ENCODE data around the gene DENND1B. TPM values are rescaled to one million over a fixed set of nuclear protein-coding genes. Genes with fewer than 3 reads are reported as not detected.

Gene DENND1B
- polyA plus RNA-seq, 1 donor (not counting 4 experiments of a cell fraction or from before 2014, with no cell fraction given): 7.6 TPM

DNA sequence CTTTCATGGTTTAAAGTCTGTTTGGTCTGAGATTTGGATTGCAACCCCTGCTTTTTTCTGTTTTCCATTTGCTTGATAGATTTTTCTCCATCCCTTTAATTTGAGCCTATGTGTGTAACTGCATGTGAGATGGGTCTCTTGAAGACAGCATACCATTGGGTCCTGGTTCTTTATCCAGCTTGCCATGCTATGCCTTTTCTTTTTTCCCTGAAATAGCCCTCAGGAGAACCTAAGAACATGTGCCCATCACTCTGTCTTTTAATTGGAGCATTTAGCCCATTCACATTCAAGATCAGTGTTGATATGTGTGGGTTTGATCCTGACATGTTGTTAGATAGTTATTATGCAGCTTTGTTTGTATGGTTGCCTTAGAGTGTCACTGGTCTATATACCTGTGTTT, 21.7 kb upstream of the DENND1B start:
- peaks cover 9% of the 10 kb centered on the region for H3K4me1 ChIP-seq (ENCODE audit: control insufficient read depth, extremely low read depth, insufficient read depth, low read length)
- H3K4me2 ChIP-seq (ENCODE audit: control insufficient read depth, extremely low read depth, insufficient read depth, low read depth, low read length): no peak overlapping the region
- H3K4me3 ChIP-seq (ENCODE audit: control insufficient read depth in 2 of 3, extremely low read depth in 1 of 3, insufficient read depth in 2 of 3, low read depth in 1 of 3, low read length in 3 of 3): no peak overlapping the region
- no peaks in the 10 kb centered on the region for H3K27me3 ChIP-seq (ENCODE audit: control insufficient read depth, extremely low read depth, insufficient read depth, low read length)
- no peak overlapping the region for H2AFZ ChIP-seq (ENCODE audit: control insufficient read depth, low read length)
- no peaks in the 10 kb centered on the region for H3K9me1 ChIP-seq (ENCODE audit: control insufficient read depth, extremely low read depth, insufficient read depth, low read length)
- DNase-seq (ENCODE audit: low read depth, low spot score) (no peak), FAIRE-seq (no peak)
- H4K20me1 ChIP-seq (ENCODE audit: control insufficient read depth, extremely low read depth, insufficient read depth, low read length): no peaks in the 10 kb centered on the region
- H3K9ac ChIP-seq (ENCODE audit: control insufficient read depth, extremely low read depth, insufficient read depth, low read length): no peak overlapping the region
- TF ChIP-seq EZH2 (IDR thresholded peaks at IDR 0.05; ENCODE audit: low read length): no peak
- H3K9me3 ChIP-seq (ENCODE audit: control insufficient read depth, low read depth, low read length): peaks cover 4% of the 10 kb centered on the region
- no peaks in the 10 kb centered on the region for H3K79me2 ChIP-seq (ENCODE audit: control insufficient read depth, insufficient read depth, low read length)
- H3K27ac ChIP-seq (ENCODE audit: control insufficient read depth, insufficient read depth, low read length): no peak overlapping the region
- no peaks in the 10 kb centered on the region for H3K36me3 ChIP-seq (ENCODE audit: control insufficient read depth in 2 of 2, extremely low read depth in 1 of 2, insufficient read depth in 2 of 2, low read length in 2 of 2)
- dilution Hi-C loops (cut with MboI; ENCODE audit: extremely low pct_ligation_motif_present, low sequenced_read_pairs): no loop called here

- Histone ChIP-seq H2AFZ (ENCODE audit: control insufficient read depth, low read length) (no peak overlapping the region), H3K9me3 (ENCODE audit: control insufficient read depth, low read depth, low read length) (no peaks in the 10 kb centered on the region), H3K9me1 (ENCODE audit: control insufficient read depth, extremely low read depth, insufficient read depth, low read length) (no peaks in the 10 kb centered on the region), H3K79me2 (ENCODE audit: control insufficient read depth, insufficient read depth, low read length) (no peaks in the 10 kb centered on the region), H4K20me1 (ENCODE audit: control insufficient read depth, extremely low read depth, insufficient read depth, low read length) (no peaks in the 10 kb centered on the region), H3K4me2 (ENCODE audit: control insufficient read depth, extremely low read depth, insufficient read depth, low read depth, low read length) (no peak overlapping the region), H3K27ac (ENCODE audit: control insufficient read depth, insufficient read depth, low read length) (no peak overlapping the region), H3K9ac (ENCODE audit: control insufficient read depth, extremely low read depth, insufficient read depth, low read length) (no peak overlapping the region), H3K27me3 (ENCODE audit: control insufficient read depth, extremely low read depth, insufficient read depth, low read length) (no peaks in the 10 kb centered on the region), H3K4me1 (ENCODE audit: control insufficient read depth, extremely low read depth, insufficient read depth, low read length) (peaks cover 24% of the 10 kb centered on the region), H3K36me3 (ENCODE audit: control insufficient read depth in 2 of 2, extremely low read depth in 1 of 2, insufficient read depth in 2 of 2, low read length in 2 of 2) (no peaks in the 10 kb centered on the region), H3K4me3 (ENCODE audit: control insufficient read depth in 2 of 3, extremely low read depth in 1 of 3, insufficient read depth in 2 of 3, low read depth in 1 of 3, low read length in 3 of 3) (no peak overlapping the region)
- dilution Hi-C loops (cut with MboI; ENCODE audit: extremely low pct_ligation_motif_present, low sequenced_read_pairs): no loop called here
- no peak for TF ChIP-seq EZH2 (IDR thresholded peaks at IDR 0.05; ENCODE audit: low read length)
- TF ChIP-seq, protein P1, sequence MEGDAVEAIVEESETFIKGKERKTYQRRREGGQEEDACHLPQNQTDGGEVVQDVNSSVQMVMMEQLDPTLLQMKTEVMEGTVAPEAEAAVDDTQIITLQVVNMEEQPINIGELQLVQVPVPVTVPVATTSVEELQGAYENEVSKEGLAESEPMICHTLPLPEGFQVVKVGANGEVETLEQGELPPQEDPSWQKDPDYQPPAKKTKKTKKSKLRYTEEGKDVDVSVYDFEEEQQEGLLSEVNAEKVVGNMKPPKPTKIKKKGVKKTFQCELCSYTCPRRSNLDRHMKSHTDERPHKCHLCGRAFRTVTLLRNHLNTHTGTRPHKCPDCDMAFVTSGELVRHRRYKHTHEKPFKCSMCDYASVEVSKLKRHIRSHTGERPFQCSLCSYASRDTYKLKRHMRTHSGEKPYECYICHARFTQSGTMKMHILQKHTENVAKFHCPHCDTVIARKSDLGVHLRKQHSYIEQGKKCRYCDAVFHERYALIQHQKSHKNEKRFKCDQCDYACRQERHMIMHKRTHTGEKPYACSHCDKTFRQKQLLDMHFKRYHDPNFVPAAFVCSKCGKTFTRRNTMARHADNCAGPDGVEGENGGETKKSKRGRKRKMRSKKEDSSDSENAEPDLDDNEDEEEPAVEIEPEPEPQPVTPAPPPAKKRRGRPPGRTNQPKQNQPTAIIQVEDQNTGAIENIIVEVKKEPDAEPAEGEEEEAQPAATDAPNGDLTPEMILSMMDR (optimal IDR thresholded peaks at IDR 0.05 in 1 of 3, IDR thresholded peaks at IDR 0.05 in 1 of 3, conservative IDR thresholded peaks at IDR 0.05 in 1 of 3; ENCODE audit: extremely low read depth in 1 of 3, insufficient read depth in 2 of 3, low read length in 3 of 3): no peak
- no peak for FAIRE-seq
- no peak for DNase-seq (ENCODE audit: low read depth, low spot score)
These were observed 13.8 kb upstream of the DENND1B start for GRCh38 chr1:197788741-197789739.
